ENCODE measurements around the gene ADGRG2.
"Not testable (repeated sequence)": the region's sequence is repeated elsewhere in the genome, so short reads cannot be mapped to it uniquely, and the experiment has no call there.

Gene ADGRG2

DNA sequence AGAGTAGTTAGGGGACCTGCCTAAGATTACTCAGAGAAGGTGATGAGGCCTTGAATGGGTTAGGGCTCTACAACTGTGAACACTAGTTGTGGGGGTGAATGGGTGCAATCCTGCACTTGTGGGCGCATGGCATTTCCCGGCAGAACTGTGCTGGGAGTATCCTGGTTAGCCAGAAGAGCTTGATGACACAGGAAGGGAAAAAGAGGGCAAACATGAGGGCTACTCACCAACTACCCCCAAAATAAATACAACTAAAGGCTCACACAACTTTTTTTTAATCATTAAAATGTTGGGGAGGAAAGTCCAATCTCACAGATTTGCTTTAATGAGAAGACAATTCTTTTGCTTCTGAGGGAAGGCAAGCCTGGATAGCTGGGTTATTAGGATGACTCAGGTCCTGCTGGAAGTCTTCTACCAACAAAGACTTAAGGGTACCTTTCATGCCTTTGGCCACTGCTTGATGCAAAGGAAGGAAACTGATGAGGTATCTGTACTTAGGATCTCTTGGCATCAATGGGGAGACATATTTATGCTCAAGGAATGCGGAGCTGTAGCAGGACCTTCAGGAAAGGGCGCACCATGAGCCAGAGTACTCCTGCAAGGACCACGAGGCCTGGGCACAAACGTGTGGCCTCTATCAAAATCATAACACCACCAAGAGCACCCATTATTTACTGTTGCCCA, 141.0 kb downstream of the ADGRG2 start:
- Histone ChIP-seq H3K4me2 (peak overlapping the region in 9 of 11 experiments; percentile 0 to 85 (median 24); a peak in 10 of 22 replicates), H3K27me3 (peaks cover 11 to 74% (median 55%) of the 10 kb centered on the region in 11 experiments), H3K9me3 (replicated peaks in 1 of 11) (peaks cover 0 to 14% (median 0%) of the 10 kb centered on the region in 11 experiments; a peak in 6 of 22 replicates), H3K4me3 (no peak overlapping the region), H3K9ac (no peak overlapping the region), H3K36me3 (no peaks in the 10 kb centered on the region), H3K27ac (no peak overlapping the region), H4K20me1 (peaks cover 0 to 41% (median 15%) of the 10 kb centered on the region in 11 experiments; a peak in 12 of 22 replicates), H3K4me1 (peaks cover 14 to 37% (median 29%) of the 10 kb centered on the region in 10 experiments)
- TF ChIP-seq Cebpa-rat (IDR thresholded peaks at IDR 0.05), result no peak

DNA sequence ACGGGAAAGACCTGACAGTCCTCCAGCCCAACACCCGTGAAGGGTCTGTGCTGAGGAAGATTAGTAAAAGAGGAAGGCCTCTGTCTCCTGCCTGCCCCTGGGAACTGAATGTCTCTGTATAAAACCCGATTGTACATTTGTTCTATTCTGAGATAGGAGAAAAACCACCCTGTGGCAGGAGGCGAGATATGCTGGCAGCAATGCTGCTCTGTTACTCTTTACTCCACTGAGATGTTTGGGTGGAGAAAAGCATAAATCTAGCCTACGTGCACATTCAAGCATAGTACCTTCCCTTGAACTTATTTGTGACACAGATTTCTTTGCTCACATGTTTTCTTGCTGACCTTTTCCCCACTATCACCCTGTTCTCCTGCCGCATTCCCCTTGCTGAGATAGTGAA, 142.0 kb downstream of the ADGRG2 start:
- H3K27ac ChIP-seq, H3K4me3 ChIP-seq, H3K36me3 ChIP-seq, H3K9ac ChIP-seq: not testable (repeated sequence)
- peaks cover 10 to 33% (median 29%) of the 10 kb centered on the region in 10 experiments for H3K4me1 ChIP-seq
- H3K27me3 ChIP-seq, result peaks cover 18 to 75% (median 55%) of the 10 kb centered on the region in 11 experiments; a peak in 21 of 22 replicates
- peaks cover 0 to 46% (median 15%) of the 10 kb centered on the region in 11 experiments; a peak in 12 of 22 replicates for H4K20me1 ChIP-seq
- peak overlapping the region in 8 of 11 experiments; percentile 1 to 80 (median 19); a peak in 5 of 22 replicates for H3K4me2 ChIP-seq
- H3K9me3 ChIP-seq (replicated peaks in 1 of 11), result peaks cover 0 to 14% (median 0%) of the 10 kb centered on the region in 11 experiments; a peak in 6 of 22 replicates

DNA sequence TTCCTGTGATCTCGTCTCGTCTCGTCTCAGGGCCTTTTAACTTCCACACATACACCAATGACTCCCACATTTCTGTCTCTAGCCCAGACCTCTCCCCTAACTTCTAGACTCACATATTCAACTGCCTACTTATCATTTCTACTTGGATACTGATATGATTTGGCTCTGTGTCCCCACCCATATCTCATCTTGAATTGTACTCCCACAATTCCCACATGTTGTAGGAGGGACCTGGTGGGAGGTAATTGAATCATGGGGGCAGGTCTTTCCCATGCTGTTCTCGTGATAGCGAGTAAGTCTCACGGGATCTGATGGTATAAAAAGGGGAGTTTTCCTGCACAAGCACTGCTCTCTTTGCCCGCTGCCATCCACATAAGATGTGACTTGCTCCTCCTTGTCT, 147.3 kb downstream of the ADGRG2 start:
- TF ChIP-seq Cebpa-rat (IDR thresholded peaks at IDR 0.05), result no peak
- Histone ChIP-seq H3K36me3 (peaks cover 0 to 6% (median 0%) of the 10 kb centered on the region in 11 experiments; a peak in 2 of 22 replicates), H4K20me1 (peaks cover 0 to 29% (median 0%) of the 10 kb centered on the region in 11 experiments; a peak in 9 of 22 replicates), H3K4me3 (no peak overlapping the region), H3K9ac (no peak overlapping the region), H3K4me2 (no peak overlapping the region), H3K4me1 (peaks cover 0 to 2% (median 0%) of the 10 kb centered on the region in 10 experiments; a peak in 1 of 20 replicates), H3K27ac (no peak overlapping the region), H3K9me3 (replicated peaks in 1 of 11) (peaks cover 0 to 8% (median 4%) of the 10 kb centered on the region in 11 experiments; a peak in 3 of 22 replicates), H3K27me3 (peaks cover 23 to 81% (median 66%) of the 10 kb centered on the region in 11 experiments; a peak in 20 of 22 replicates)

DNA sequence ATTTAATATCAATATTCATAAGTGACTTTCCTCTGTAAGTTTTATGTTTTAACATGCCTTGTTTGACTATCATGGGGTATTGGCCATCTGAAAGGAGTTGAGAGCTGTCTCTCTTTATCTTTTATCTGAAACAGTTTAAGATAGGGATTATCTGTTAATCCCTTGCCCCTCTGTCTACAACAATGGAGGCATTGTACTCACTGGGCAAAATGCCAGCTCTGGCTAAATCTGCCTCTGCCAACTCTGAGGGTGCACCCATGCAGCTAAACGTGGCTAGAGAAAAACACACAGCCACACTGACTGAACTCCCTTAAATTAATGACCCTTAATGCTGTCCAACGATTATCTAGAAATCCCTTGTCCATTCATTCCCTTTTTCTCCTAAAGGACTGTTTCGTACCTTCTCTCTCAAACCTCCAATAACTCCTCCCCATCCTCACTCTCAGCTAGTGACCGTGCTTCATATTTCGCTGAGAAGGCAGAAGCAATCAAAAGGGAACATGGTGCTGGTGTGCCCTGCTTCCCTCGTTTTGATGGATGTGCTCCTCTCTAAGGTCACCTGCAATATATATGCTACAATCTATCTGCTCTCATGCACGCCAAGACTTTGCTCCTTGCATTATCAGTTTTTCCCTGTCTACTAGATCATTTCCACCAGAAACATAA, 148.6 kb downstream of the ADGRG2 start:
- H3K9me3 ChIP-seq (replicated peaks in 1 of 11), result peaks cover 0 to 9% (median 4%) of the 10 kb centered on the region in 11 experiments; a peak in 3 of 22 replicates
- no peaks in the 10 kb centered on the region for H3K4me1 ChIP-seq
- peaks cover 0 to 24% (median 0%) of the 10 kb centered on the region in 11 experiments; a peak in 9 of 22 replicates for H4K20me1 ChIP-seq
- H3K36me3 ChIP-seq, result peaks cover 0 to 6% (median 0%) of the 10 kb centered on the region in 11 experiments; a peak in 2 of 22 replicates
- no peak for TF ChIP-seq Cebpa-rat (IDR thresholded peaks at IDR 0.05)
- H3K9ac ChIP-seq, result no peak overlapping the region
- peaks cover 16 to 78% (median 70%) of the 10 kb centered on the region in 11 experiments; a peak in 20 of 22 replicates for H3K27me3 ChIP-seq
- no peak overlapping the region for H3K27ac ChIP-seq
- H3K4me2 ChIP-seq, result no peak overlapping the region
- H3K4me3 ChIP-seq, result no peak overlapping the region

DNA sequence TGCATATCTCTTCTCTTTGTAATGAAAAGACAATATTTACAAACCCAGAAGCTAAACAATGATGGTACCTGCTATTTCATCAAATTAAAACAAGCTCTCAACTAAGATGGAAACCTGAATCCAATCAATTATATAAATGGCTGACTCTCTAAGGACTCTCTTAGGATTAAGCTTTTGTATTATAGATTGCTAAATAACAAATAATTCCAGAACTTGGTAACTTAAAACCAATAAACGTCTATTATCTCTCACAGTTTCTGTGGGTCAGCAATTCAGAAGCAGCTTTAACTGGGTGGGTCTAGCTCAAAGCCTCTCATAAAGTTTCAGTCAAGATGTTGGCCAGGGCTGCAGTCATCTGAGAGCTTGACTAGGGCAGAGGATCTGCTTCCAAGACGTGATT, 150.8 kb downstream of the ADGRG2 start:
- H3K27ac ChIP-seq, result no peak overlapping the region
- no peak overlapping the region for H3K4me3 ChIP-seq
- no peak for TF ChIP-seq Cebpa-rat (IDR thresholded peaks at IDR 0.05)
- no peak overlapping the region for H3K9ac ChIP-seq
- H3K36me3 ChIP-seq, result peaks cover 0 to 6% (median 0%) of the 10 kb centered on the region in 11 experiments; a peak in 2 of 22 replicates
- H3K4me2 ChIP-seq, result no peak overlapping the region
- H3K4me1 ChIP-seq, result no peaks in the 10 kb centered on the region
- peaks cover 0 to 9% (median 4%) of the 10 kb centered on the region in 11 experiments; a peak in 3 of 22 replicates for H3K9me3 ChIP-seq (replicated peaks in 1 of 11)
- peaks cover 0 to 38% (median 2%) of the 10 kb centered on the region in 11 experiments; a peak in 5 of 22 replicates for H4K20me1 ChIP-seq
- H3K27me3 ChIP-seq, result peaks cover 23 to 76% (median 64%) of the 10 kb centered on the region in 11 experiments

DNA sequence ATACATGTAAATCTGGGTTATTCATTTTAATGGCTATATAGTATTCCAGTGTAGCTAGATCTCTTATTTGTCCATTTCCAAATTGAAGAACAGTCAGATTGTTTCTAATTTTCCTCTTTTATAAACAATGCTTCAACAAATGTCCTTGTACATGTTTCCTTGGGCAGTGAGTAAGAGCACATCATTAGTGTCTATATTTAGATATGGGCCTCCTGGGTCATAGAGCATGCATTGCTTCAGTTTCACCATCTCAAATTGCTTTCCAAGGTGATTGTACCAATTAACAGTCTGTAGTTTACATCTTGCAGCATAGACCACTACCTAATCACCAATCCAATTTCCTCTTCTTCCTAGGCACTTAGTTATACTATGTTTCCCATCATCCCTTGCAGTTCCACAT, 151.8 kb downstream of the ADGRG2 start:
- no peak overlapping the region for H3K4me3 ChIP-seq
- H4K20me1 ChIP-seq, result peaks cover 0 to 37% (median 5%) of the 10 kb centered on the region in 11 experiments; a peak in 4 of 22 replicates
- no peak overlapping the region for H3K4me2 ChIP-seq
- no peak for TF ChIP-seq Cebpa-rat (IDR thresholded peaks at IDR 0.05)
- H3K9ac ChIP-seq, result no peak overlapping the region
- peaks cover 26 to 76% (median 64%) of the 10 kb centered on the region in 11 experiments for H3K27me3 ChIP-seq
- H3K27ac ChIP-seq, result no peak overlapping the region
- H3K4me1 ChIP-seq, result no peaks in the 10 kb centered on the region
- peaks cover 0 to 6% (median 0%) of the 10 kb centered on the region in 11 experiments; a peak in 2 of 22 replicates for H3K36me3 ChIP-seq
- peaks cover 0 to 9% (median 4%) of the 10 kb centered on the region in 11 experiments; a peak in 3 of 22 replicates for H3K9me3 ChIP-seq (replicated peaks in 1 of 11)

DNA sequence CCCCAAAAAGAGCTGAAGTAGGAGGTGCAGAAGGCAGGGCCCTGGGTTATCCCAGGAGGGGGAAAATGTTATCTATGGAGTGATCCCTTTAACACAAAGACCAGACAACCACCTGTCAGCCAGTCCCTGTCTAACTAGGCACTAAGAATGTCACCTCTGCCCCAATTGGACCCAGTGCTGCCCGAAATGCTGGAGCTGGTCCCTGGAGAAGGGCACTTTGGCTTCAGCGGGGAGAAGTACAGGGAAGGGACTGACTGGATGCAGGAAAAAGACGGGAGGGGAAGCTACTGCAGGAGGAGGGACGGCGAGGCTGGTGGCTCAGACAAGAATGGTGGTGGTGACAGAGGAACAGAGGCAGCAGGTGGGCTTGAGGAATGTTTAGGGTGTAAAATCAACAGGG, 155.6 kb downstream of the ADGRG2 start:
- H4K20me1 ChIP-seq, result peaks cover 0 to 32% (median 4%) of the 10 kb centered on the region in 11 experiments; a peak in 7 of 22 replicates

DNA sequence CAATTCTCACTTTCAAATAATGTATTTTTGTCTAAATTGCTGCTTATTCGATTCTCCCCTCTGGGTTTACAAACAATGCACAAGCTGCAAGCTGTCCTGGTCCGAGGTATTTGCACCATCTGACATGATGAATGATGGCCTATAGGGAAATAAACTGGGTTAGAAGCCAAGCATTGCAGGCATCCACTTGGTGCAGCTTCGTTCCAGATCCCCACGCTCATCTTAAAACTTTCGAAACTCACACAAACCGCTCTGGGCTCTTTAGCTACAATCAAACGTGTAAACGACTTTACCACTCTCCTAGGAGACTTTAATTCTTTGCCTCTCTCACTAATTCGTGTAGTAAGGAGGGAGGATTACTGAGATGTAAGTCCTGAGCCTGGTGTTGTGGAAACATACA, 157.4 kb downstream of the ADGRG2 start:
- H3K9me3 ChIP-seq (replicated peaks in 1 of 11), result 0 out of 22 replicates have a peak, but pooled peaks cover 0 to under 1% (median 0%) of the 10 kb centered on the region in 11 experiments
- peaks cover 0 to 34% (median 4%) of the 10 kb centered on the region in 11 experiments; a peak in 7 of 22 replicates for H4K20me1 ChIP-seq
- no peak for TF ChIP-seq Cebpa-rat (IDR thresholded peaks at IDR 0.05)
- no peaks in the 10 kb centered on the region for H3K36me3 ChIP-seq
- H3K4me2 ChIP-seq, result no peak overlapping the region
- no peak overlapping the region for H3K27ac ChIP-seq
- H3K9ac ChIP-seq, result no peak overlapping the region
- H3K4me1 ChIP-seq, result peaks cover 0 to 34% (median 3%) of the 10 kb centered on the region in 10 experiments; a peak in 8 of 20 replicates
- peaks cover 15 to 86% (median 64%) of the 10 kb centered on the region in 11 experiments for H3K27me3 ChIP-seq
- no peak overlapping the region for H3K4me3 ChIP-seq

More for the DNA sequence above, 155.6 kb downstream of the ADGRG2 start:
- peaks cover 0 to 17% (median 1%) of the 10 kb centered on the region in 10 experiments; a peak in 8 of 20 replicates for H3K4me1 ChIP-seq
- no peak overlapping the region for H3K4me2 ChIP-seq
- no peak for TF ChIP-seq Cebpa-rat (IDR thresholded peaks at IDR 0.05)
- H3K27ac ChIP-seq, result no peak overlapping the region
- H3K9ac ChIP-seq, result no peak overlapping the region
- no peak overlapping the region for H3K4me3 ChIP-seq
- peaks cover 16 to 77% (median 56%) of the 10 kb centered on the region in 11 experiments for H3K27me3 ChIP-seq
- H3K36me3 ChIP-seq, result peaks cover 0 to 6% (median 0%) of the 10 kb centered on the region in 11 experiments; a peak in 1 of 22 replicates
- H3K9me3 ChIP-seq (replicated peaks in 1 of 11), result peaks cover 0 to 9% (median 4%) of the 10 kb centered on the region in 11 experiments; a peak in 3 of 22 replicates
